NCI-H524 treated with DMSO at 0.1 percent for 48 hours (cell line): Measurements from ENCODE around the gene CCDC85C.
"Not testable (repeated sequence)": the region's sequence is repeated elsewhere in the genome, so short reads cannot be mapped to it uniquely, and the experiment has no call there.

Experiments used
- DNase-seq: peaks from one replicate; lab custom pipeline; 2025; lab: John Stamatoyannopoulos, UW

Gene CCDC85C

DNA sequence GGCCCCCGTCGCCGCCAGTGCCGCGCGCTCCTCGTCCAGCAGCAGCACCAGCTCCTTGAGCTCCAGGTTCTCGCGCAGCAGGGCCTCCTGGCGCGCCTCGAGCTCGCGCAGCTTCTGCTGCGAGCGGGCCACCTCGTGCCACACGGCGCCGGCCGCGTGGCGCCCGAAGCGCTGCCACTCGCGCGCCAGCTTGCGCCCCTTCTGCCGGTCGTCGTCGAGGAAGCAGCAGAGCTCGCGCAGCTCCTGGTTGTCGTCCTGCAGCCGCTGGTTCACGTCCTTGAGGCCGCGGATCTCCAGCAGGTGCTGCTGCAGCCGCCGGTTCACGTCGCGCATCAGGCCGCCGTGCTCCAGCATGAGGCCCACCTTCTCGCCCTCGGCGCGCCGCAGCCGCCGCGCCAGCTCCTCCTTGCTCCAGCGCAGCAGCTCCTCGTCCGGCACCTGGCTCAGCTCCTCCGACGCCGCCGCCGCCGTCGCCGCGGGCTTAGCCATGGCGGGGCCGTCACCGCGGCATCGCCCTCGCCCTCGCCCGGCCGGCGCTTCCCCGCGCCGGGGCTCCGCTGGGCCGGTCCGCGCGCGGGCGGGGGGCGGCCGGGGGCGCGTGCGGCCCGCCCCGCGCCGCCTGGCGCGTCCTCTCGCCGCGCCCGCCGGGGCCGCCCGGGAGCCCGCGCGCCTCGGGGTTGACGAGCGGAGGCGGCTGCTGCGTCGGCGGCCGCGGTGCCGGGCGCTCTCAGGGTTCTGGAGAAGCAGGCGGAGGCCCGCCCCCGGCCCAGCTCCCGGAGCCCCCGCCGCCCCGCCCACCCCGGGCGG, at the start of gene CCDC85C:
Gene CCDC85C (minus strand): TSS at position 737 of the 807 bp plus-strand sequence. CDS start 248 bp downstream, at position 489.
- no peak for DNase-seq

DNA sequence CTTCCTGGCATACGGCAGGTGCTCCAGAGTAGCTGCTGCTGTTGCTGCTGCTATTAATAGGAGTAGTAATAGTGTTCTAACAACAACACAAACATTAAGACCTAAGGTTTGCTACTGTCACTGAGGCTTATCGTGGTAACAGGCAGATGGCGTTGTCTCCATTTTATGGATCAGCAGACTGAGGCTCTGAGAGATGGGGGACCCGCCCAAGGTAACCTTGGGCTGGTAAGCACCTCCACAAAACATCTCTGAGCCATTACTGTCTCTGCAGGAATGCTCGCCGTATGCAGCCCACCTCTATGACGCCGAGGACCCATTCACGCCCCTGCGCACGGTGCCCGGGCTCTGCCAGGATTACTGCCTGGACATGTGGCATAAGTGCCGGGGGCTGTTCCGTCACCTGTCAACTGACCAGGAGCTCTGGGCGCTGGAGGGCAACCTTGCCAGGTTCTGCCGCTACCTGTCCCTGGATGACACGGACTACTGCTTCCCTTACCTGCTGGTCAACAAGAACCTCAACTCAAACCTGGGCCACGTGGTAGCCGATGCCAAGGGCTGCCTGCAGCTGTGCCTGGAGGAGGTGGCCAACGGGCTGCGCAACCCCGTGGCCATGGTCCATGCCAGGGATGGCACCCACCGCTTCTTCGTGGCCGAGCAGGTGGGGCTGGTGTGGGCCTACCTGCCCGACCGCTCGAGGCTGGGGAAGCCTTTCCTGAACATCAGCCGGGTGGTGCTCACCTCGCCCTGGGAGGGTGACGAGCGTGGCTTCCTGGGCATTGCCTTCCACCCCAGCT, 48.1 kb upstream of the CCDC85C start:
- DNase-seq, result no peak

GRCh38 chr14:99650189-99650588, 46.2 kb upstream of the CCDC85C start:
- DNase-seq, result no peak

GRCh38 chr14:99649643-99650042, 45.6 kb upstream of the CCDC85C start:
- no peak for DNase-seq

DNA sequence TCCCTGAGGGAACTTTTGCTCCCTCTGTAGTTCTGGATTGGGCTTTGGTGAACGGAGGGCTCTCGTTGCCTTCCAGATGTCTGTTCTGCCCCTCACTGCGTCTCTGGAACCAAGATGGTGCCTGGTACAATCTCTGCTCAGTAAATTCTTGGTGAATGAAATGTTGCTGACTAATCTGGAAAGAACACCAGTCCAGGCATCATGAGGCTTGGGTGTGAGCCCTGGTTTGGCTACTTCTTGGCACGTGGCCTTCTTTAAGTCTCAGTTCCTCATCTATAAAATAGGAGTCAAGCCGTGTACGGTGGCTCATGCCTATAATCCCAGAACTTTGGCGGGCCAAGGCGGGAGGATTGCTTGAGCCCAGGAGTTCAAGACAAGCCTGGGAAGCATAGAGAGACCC, 45.2 kb upstream of the CCDC85C start:
- no peak for DNase-seq

- no peak for DNase-seq
Observed at GRCh38 chr14:99648027-99648784, 44.2 kb upstream of the CCDC85C start.

DNA sequence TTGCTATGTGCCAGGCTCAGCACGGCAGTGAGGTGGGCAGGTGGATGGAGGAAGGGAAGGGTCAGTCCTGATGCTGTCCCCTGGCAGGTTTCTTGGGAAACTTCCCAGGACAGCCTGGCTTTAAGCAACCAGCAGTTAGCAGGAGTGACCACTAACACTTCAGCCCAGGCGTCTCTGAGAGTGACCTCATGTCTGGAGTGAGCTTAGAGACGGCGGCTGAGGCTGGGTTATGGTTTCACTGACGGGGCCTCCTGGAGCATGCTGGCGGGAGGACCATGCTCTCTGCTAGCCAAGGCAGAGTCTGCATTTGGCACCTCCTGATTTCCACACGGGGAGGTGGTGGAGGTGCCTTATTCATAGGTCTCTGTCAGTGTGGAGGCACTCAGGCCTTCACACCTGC, 43.4 kb upstream of the CCDC85C start:
- DNase-seq, result no peak

DNA sequence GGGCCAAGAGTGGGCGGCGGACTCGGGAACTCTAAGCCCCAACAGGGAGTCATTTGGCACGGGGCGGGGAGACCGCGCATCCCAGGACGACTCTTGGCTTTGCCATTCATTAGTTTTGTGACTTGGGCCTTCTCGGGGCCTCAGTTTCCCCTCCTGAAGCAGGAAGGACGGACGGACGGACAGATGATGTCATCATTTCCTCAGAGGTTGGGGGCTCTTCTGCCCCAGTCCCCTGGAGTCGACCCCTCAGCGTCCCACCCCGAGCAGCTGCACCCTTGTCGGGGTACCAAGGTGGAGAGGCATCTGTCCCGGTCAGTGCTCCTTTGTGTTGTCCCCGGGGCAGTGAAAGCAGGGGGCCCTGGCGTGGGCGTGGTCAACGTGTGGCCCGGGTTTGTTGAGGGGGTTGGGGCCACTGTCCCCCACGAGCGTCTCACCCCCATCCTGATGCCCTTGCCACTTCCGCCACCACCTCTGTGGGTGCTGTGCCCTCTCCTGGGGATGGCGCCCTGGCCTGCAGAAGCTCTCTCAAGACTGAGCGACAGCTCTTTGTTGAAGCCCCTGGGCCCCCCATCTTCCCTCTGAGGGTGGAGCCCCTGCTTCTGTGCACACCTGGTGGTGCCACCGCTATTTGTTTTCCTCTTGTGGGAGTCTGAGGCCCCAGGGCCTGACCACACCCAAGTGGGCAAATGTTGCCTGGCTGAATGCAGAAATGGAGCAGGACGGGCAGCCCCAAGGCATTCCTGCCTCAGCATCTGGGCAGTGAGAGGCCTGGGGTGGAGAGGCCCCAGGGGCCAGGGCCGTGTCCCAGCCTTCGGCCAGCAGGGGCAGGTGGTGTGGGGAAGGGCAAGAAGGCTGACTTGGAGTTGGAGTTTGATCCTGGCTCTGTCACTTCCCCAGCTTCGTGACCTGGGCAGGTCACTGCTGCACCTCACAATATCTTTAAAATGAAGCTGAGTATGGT, 41.8 kb upstream of the CCDC85C start:
- no peak for DNase-seq

- no peak for DNase-seq
Observed at GRCh38 chr14:99644723-99645544, 40.9 kb upstream of the CCDC85C start, which contains the start of gene HHIPL1. Gene HHIPL1, plus strand, starts transcription at chr14:99645129. Its CDS starts 79 bp downstream, at chr14:99645208.

DNA sequence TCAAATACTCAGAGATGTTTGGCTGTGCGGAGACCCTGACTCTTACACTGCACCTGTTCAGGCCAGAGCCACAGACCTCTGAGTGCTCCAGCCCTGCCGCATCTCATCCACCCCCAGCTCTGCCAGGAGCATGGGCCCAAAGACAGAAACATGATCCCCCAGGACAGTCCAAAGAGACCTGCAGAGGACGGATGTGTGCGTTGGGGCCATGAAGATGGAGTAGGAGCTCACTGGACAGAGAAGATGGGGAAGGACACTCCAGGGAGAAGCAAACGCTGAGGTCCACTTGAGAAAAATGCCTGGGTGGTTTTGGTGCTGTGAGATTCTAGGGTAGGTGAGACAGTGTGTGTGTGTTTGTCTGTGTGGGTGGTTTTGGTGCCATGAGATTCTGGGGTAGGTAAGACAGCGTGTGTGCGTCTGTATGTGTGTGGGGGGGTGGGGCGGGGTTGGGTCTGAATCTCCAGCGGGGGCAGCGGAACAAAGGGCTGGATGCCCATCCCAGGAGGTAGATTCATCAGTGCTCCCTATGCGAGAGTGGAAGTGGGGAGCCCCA, 40.1 kb upstream of the CCDC85C start:
- DNase-seq, result no peak

DNA sequence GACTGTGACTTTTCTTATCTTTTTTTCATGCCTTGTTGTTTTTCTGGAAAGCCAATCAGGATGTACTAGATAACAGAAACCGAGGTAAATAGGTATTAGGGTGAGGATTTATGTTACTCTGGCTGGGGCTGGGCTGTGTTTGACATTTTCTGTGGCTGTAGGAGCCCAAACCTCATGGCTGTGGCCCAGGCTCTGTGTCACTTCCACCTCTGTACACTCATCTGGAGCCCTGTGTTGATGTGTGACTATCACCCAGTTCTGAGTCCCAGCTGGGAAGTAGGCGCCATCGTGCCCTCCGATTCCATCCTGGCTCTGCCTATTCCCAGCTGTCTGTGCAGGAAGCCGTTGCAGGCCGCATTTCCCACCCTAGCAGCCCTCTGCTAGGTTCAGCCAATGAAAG, 39.3 kb upstream of the CCDC85C start:
- no peak for DNase-seq

DNA sequence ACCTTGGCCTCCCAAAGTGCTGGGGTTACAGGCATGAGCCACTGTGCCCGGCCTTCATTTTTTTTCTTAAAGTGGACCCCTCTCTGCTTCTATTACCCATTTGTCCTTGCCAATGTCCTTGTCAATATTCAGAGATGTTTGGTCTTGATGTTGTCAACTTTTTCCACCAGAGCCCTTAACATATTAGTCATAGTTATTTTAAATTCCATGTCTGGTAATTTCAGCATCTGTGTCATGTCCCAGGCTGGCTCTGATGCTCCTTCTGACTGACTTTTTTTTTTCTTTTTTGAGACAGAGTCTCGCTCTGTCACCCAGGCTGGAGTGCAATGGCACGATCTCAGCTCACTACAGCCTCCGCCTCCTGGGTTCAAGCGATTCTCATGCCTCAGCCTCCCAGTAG, 38.8 kb upstream of the CCDC85C start:
- not testable (repeated sequence) for DNase-seq

- no peak for DNase-seq
Observed at GRCh38 chr14:99637624-99638023, 33.6 kb upstream of the CCDC85C start.

GRCh38 chr14:99636487-99636886, 32.5 kb upstream of the CCDC85C start:
- DNase-seq, result no peak

- DNase-seq, result no peak
Observed at GRCh38 chr14:99635116-99635515, 31.1 kb upstream of the CCDC85C start.

DNA sequence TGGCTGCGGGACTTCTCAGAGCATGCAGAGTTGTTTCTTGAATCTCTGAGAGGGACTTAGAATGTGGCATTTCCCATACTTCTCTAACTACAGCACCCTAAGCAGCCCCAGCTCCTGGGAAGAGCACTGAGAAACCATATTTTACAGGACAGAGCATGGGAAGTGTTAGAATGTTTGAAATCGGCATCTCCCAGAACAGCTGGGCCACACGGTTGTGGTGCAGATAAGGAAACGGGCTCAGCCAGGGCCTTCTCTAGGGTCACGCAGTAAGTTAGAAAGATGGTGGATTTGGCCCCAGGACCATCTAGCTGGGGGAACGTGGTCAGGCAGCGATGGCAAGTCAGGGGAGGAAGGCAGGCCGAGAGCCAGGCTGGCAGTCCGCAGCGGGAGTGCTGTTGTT, 30.4 kb upstream of the CCDC85C start:
- DNase-seq, result no peak

GRCh38 chr14:99633918-99634317, 29.9 kb upstream of the CCDC85C start:
- DNase-seq, result no peak

- no peak for DNase-seq
Observed at GRCh38 chr14:99633141-99633540, 29.1 kb upstream of the CCDC85C start.

- no peak for DNase-seq
Observed at GRCh38 chr14:99632410-99633035, 28.5 kb upstream of the CCDC85C start.

- no peak for DNase-seq
Observed at GRCh38 chr14:99630202-99630601, 26.2 kb upstream of the CCDC85C start.
